ENCODE measurements around the gene FBN2.

The FBN2 gene

DNA sequence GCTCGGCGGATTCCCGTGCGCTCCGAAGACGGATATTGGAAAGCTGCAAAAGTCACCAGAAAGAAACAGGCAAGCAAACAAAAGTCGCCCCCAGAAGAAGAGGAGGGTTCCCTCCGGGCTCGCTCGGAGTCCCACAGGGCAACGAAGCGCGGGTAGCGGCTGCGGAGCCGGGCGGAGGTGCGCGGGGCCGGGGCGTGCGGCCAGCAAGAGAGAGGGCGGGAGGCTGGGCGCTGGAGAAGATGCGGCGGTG lies at the start of gene FBN2:
FBN2 (minus strand) TSS at position 246 of the 250 bp plus-strand sequence. CDS start 642 bp downstream, outside the sequence.
- DNase-seq = no peak

DNA sequence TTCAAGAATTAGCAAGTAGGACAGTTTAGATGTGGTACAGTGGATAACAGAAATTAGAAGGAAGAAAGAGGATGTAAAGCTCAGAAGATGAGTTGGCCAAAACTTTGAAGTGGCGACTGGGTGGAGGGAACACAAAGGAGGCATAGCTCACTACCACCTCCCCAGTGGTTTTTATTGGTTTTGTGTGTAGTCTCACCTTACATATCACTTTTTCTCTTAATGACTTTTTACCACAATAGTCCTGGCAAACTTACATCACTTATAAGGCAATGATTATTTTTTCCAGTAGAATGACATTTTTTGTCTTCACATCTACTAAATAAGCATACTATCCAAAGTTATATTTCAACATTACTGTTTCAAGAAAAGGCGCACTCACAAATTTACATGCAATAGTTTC lies 49.2 kb upstream of the FBN2 start:
- DNase-seq = no peak

GRCh38 chr5:128586848-128587247 lies 48.8 kb upstream of the FBN2 start:
- DNase-seq = no peak

- no peak for DNase-seq
These were observed 41.6 kb upstream of the FBN2 start for GRCh38 chr5:128579639-128580038.

- no peak for DNase-seq
These were observed 41.0 kb upstream of the FBN2 start for GRCh38 chr5:128579093-128579492.

- no peak for DNase-seq
These were observed 36.0 kb upstream of the FBN2 start for GRCh38 chr5:128574041-128574440.

DNA sequence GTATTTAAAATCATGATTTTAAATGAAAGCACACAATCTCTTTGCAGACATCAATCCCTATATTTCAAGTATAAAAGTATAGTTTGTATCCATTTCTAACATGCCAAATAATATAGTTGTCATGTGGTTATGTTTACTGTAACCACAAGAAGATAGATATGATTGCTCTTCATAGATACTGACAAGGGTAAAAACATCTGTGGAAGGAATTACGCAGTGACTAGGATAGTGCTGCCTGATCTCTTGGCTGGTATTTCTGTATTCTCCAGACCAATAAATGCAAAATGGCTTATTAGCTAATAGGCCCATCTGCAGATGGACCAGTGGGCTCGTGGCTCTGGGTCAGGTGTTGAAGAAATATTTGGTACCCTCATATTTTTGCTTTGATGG lies 34.9 kb upstream of the FBN2 start:
- DNase-seq = no peak

DNA sequence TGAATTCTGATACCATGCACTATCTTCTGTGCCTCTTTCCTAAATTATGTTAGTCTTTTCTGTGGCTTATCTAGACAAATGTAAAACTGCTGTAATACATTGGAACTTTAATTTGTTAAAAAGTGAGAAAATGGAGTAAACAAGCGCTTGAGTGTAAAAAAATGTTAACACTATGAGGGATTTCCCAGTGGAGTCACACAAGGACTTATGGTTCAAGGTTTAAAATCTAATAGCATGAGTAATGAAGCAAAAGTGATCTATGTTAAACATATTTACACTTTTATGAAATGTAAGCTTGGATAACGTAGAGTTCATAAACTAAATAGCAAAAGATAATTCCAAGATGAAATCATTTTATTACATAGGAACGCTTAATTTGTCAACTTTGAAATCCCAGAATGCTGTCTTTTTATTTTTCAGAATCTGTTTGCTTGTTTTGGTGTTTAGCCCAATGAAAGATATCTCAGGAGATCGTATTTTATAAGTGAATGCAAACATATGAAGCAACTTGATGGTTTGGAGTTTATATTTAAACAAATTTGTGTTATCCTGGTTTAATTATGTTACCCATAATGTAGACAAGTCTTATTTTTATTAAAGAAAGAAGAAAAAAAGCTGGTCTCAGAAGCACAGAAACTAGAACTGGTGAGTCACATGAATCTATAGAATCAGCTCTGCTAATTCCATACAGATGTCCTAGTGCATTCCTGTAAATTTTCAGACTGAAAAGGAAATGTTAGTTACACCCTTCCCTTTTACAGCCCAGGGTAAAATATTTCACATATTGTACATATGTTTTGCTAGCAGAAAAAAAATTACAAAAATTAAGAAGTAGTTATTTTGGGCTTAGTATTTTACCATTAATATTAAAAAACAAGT lies 34.2 kb upstream of the FBN2 start:
- no peak for DNase-seq

DNA sequence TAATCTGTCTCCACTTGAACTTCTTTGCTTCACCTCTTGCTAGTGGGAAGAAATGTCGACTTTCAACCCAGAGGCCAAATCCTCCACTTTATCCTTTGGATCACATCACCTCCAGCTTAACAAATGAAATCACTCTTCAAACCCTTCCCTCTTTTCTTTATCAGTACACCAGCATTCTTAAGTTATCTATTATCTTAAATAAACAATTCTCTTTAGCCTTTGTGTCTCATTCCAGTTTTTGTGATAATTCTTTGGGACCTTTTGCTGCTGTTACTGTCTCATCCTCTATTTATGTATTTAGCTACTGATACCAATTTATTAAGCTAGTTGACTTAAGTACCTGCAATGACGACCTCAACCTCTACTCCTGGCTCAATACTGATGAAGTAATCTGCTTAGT lies 28.1 kb upstream of the FBN2 start:
- no peak for DNase-seq

GRCh38 chr5:128559300-128560297 lies 21.6 kb upstream of the FBN2 start:
- DNase-seq = no peak

DNA sequence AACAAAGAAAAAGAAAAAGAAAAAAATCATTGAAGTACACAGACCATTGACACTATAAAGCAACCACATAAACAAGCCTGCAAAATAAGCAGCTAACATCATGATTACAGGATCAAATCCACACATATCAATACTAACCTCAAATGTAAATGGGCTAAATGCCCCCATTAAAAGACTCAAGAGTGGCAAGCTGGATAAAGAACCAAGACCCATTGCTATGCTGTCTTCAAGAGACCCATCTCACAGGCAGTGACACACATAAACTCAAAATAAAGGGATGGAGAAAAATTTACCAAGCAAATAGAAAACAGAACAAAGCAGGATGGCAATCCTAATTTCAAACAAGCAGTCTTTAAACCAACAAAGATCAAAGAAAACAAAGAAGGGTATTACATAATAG lies 15.7 kb upstream of the FBN2 start:
- no peak for DNase-seq

GRCh38 chr5:128551476-128551875 lies 13.4 kb upstream of the FBN2 start:
- DNase-seq = no peak

- no peak for DNase-seq
These were observed 11.5 kb upstream of the FBN2 start for GRCh38 chr5:128549496-128549895.

DNA sequence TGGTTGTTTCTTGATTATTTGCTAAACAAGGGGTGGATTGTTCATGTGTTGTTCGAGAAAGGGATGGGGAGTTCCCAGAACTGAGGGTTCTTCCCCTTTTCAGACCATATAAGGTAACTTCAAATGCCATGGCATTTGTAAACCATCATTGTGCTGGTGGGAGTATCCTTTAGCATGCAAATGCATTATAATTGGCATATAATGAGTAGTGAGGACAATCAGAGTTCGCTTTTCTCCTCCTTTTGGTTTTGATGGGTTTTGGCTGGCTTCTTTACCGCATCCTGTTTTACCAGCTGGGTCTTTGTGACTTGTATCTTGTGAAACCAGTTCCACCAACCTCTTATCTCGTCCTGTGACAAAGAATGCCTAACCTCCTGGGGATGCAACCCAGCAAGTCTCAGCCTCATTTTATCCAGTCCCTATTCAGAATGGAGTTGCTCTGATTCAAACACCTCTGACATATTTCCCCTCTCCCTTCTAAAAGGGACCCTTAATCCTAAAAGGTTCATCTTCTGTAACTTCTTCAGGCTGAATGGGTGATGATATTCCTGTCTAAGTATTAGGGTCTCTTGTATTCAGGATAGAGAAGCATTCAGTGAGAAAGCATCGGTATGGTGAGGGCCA lies 8.7 kb upstream of the FBN2 start:
- no peak for DNase-seq

DNA sequence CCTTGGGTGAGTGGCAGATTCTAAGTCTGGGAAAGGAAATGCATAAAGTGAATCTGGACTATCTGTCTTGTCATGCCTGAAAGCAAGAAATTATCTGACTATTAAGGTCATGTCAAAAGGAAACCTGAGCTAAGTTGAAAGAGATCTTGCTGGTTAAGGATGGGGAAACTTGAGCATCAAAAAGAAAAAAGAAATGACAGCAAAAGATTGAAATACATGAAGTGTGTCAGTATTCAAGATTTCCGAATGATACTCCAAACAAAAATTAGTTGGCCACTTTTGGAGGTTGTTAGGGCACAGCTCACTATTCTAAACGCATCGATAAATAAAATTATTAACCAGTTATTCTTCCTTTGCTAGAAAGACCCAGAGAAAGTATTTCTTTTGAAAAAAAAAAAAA lies 3.3 kb upstream of the FBN2 start:
- no peak for DNase-seq

GRCh38 chr5:128539038-128539429 lies 989 bp upstream of the FBN2 start:
- DNase-seq = no peak

DNA sequence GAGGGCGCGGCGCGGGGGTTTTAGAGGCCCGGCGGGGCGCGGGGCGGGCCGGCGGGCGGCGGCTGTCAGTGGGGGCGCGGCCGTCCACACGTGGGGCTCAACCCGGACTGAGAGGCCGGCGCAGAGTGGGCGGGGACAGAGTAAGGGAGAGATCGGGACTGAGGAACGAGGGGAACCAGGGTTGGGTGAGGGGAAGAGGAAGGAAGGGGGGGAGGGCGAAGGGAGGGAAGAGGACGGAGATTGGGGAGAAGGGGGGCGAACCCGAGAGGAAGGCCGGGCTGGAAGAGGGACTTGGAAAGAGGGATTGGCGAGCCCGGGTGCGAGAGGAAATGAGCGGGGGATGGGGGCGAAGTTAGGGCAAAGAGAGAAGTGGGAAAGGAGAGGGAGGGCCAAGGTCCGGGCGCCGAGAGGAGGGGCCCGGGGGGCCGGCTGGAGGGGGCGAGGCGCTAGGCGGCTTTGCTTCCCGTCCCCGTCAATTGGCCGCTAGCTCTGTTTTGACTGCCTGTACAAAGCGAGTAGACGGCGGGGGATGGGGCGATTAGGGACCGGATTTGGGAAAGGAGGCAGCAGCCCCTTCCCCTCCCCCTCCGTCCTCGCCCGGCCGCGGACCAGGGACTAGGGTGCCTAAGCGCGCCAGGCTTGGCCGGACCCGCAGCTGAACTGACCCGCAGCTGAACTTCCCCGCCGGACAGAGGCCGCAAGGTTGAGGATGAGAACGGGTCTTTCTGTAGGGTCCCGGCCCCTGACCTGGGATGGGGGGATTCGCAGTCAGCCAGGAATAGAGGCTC lies 399 bp upstream of the FBN2 start:
- no peak for DNase-seq

DNA sequence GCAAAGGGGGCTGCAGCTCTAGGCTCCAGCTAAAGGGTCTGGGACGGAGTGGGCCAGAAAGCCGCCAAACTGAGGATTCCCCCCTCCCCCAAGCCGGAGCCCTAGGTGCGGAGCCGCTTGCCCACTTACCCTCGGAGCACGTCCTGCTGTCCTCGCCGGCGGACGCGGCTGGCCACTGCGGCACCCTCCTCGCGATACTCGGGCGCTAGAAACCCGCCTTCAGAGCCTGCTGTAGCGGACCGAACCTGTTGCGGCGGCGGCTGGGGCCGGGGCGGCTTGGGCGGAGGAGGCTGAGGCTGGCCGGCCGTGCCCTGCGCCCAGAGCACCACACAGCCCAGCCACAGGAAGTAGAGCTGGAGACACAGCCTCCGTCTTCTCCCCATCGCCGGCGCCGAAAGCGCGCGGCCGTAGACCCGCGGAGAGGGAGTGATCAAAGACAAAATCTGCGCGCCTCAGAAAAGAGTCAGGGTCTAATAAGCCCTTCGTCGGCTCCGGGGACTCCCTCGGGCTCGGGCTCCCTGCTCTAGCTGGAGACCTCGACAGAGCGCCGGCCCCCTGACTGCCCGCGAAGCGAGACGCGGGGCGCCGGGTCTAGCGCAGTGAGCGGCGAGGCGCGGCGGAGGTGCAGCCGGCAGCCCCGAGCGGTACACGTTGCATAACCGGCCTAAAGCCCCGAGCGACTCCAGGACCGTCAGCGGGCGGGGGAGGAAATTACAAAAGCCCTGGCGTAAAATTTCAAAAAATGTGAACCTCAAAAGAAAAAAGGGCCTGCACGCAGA lies 635 bp downstream of the FBN2 start:
- DNase-seq = no peak

GRCh38 chr5:128536254-128537220 lies 1.5 kb downstream of the FBN2 start:
- no peak for DNase-seq

GRCh38 chr5:128535251-128535650 lies 2.8 kb downstream of the FBN2 start:
- no peak for DNase-seq

- DNase-seq = no peak
These were observed 3.3 kb downstream of the FBN2 start for GRCh38 chr5:128534726-128535125.

Measured in CD4-positive, alpha-beta T cell treated with Interleukin-21 for 1 hour (primary cell).